GM21367 (cell line): ENCODE data around the gene TMEM205.

Experiments used
- ATAC-seq: cut with Tn5 transposase; IDR thresholded peaks from one replicate; pipeline ENCODE4 v1.9.1; 2021; ENCODE audit not compliant: unreplicated experiment

TMEM205 gene

GRCh38 chr19:11304936-11305335, 41.1 kb downstream of the TMEM205 start:
- no peak for ATAC-seq

GRCh38 chr19:11300811-11301120, 45.3 kb downstream of the TMEM205 start:
- ATAC-seq = no peak

GRCh38 chr19:11299946-11300810, 45.9 kb downstream of the TMEM205 start:
- no peak for ATAC-seq

- no peak for ATAC-seq
These were observed 49.8 kb downstream of the TMEM205 start for GRCh38 chr19:11296264-11296663.

- no peak for ATAC-seq
These were observed 50.3 kb downstream of the TMEM205 start, which contains the start of gene TSPAN16 for GRCh38 chr19:11295665-11296245. Gene TSPAN16 (plus strand): TSS chr19:11296160. CDS start chr19:11296298, 138 bp downstream.

GRCh38 chr19:11295180-11295579, 50.9 kb downstream of the TMEM205 start:
- ATAC-seq = no peak

GRCh38 chr19:11293433-11294389, 52.4 kb downstream of the TMEM205 start:
- no peak for ATAC-seq
